DND-41 (cell line): ENCODE data around the gene PDCL2.

ENCODE experiments used
- ATAC-seq: fragments of 200-7000 bp; cut with Tn5 transposase; 3 replicates; pipeline ENCODE4 v1.9.1; 2021; ENCODE audit warnings: low read depth; ENCODE audit not compliant: insufficient read depth
- DNase-seq: peaks from one replicate; pipeline ENCODE4 v3.0.0-alpha.2; 2020
- H2AFZ ChIP-seq: 2 replicates; pipeline ENCODE4 v1.6.0; 2012; ENCODE audit warnings: low read depth, low read length
- H3K27ac ChIP-seq: 2 replicates; pipeline ENCODE4 v1.5.1; 2012; ENCODE audit warnings: low read length, inconsistent platforms
- H3K27me3 ChIP-seq: fragments of 200-600 bp; sonication (generic); 2 replicates; pipeline ENCODE4 v1.6.0; 2012; ENCODE audit warnings: low read length, mild to moderate bottlenecking, inconsistent platforms; ENCODE audit not compliant: insufficient read depth, poor library complexity
- H3K36me3 ChIP-seq: 2 replicates; pipeline ENCODE4 v1.5.1; 2012; ENCODE audit warnings: low read length, inconsistent platforms; ENCODE audit not compliant: insufficient read depth
- H3K4me1 ChIP-seq: 2 replicates; pipeline ENCODE4 v1.5.1; 2012; ENCODE audit warnings: mild to moderate bottlenecking, low read length; ENCODE audit not compliant: insufficient read depth
- H3K4me2 ChIP-seq: 2 replicates; pipeline ENCODE4 v1.6.0; 2012; ENCODE audit warnings: mild to moderate bottlenecking, moderate library complexity, low read length, inconsistent platforms; ENCODE audit not compliant: insufficient read depth
- H3K4me3 ChIP-seq, 2 experiments: fragments of 200-600 bp in 1 of 2; shearing (Covaris generic) in 1 of 2; 2 replicates each; pipeline ENCODE4 v1.5.1; 2012 to 2016; ENCODE audit warnings: inconsistent platforms in 2 of 2, low read length in 2 of 2, mild to moderate bottlenecking in 2 of 2, low read depth in 1 of 2, moderate library complexity in 1 of 2
- H3K79me2 ChIP-seq: 2 replicates; pipeline ENCODE4 v1.6.0; 2012; ENCODE audit warnings: low read length, inconsistent platforms; ENCODE audit not compliant: insufficient read depth
- H3K9ac ChIP-seq: 2 replicates; pipeline ENCODE4 v1.6.0; 2012; ENCODE audit warnings: low read depth, mild to moderate bottlenecking, inconsistent platforms, low read length, moderate library complexity
- H3K9me3 ChIP-seq: 2 replicates; pipeline ENCODE4 v1.5.1; 2012; ENCODE audit warnings: low read length, moderate library complexity, mild to moderate bottlenecking, inconsistent platforms; ENCODE audit not compliant: insufficient read depth, severe bottlenecking
- H4K20me1 ChIP-seq: 2 replicates; pipeline ENCODE4 v1.6.0; 2012; ENCODE audit warnings: low read length; ENCODE audit not compliant: insufficient read depth
- CTCF ChIP-seq: IDR thresholded peaks from 2 replicates; pipeline ENCODE4 v1.5.1; 2012; ENCODE audit warnings: borderline replicate concordance, low read length, moderate library complexity, mild to moderate bottlenecking; ENCODE audit not compliant: poor library complexity, severe bottlenecking; ENCODE audit errors: extremely low read depth
- EZH2 ChIP-seq: IDR thresholded peaks from 3 replicates; pipeline ENCODE4 v1.6.1; 2012; ENCODE audit warnings: borderline replicate concordance, low read depth, mild to moderate bottlenecking, moderate library complexity, low read length, inconsistent platforms; ENCODE audit not compliant: severe bottlenecking

The PDCL2 gene

GRCh38 chr4:55530691-55531090 lies 61.4 kb downstream of the PDCL2 start:
- H3K9ac ChIP-seq: no peak overlapping the region
- no peak overlapping the region for H3K4me2 ChIP-seq
- no peak overlapping the region for H2AFZ ChIP-seq
- no peaks in the 10 kb centered on the region for H3K4me1 ChIP-seq
- H3K9me3 ChIP-seq: peaks cover 8% of the 10 kb centered on the region
- ATAC-seq (no peak), DNase-seq (no peak)
- H4K20me1 ChIP-seq: no peaks in the 10 kb centered on the region; the same call in 1 of the 2 replicates
- no peaks in the 10 kb centered on the region for H3K27me3 ChIP-seq
- H3K36me3 ChIP-seq: peaks cover 3% of the 10 kb centered on the region; the same call in 1 of the 2 replicates
- TF ChIP-seq CTCF: no peak
- no peak for TF ChIP-seq EZH2
- H3K4me3 ChIP-seq: no peak overlapping the region
- H3K27ac ChIP-seq: no peak overlapping the region
- peaks cover 70% of the 10 kb centered on the region for H3K79me2 ChIP-seq

- Histone ChIP-seq H3K4me1 (no peaks in the 10 kb centered on the region), H3K9ac (no peak overlapping the region), H3K4me2 (no peak overlapping the region), H3K9me3 (peaks cover 8% of the 10 kb centered on the region), H2AFZ (no peak overlapping the region), H3K27ac (no peak overlapping the region), H3K27me3 (no peaks in the 10 kb centered on the region), H3K36me3 (peaks cover 3% of the 10 kb centered on the region; the same call in 1 of the 2 replicates), H3K4me3 (no peak overlapping the region), H4K20me1 (no peaks in the 10 kb centered on the region; the same call in 1 of the 2 replicates), H3K79me2 (peaks cover 65% of the 10 kb centered on the region)
- TF ChIP-seq EZH2 (no peak), CTCF (no peak)
- DNase-seq (no peak), ATAC-seq (no peak)
These were observed 61.9 kb downstream of the PDCL2 start for GRCh38 chr4:55530167-55530566.

- Histone ChIP-seq H3K27ac (no peak overlapping the region), H4K20me1 (no peaks in the 10 kb centered on the region; the same call in 1 of the 2 replicates), H3K9ac (no peak overlapping the region), H3K36me3 (no peaks in the 10 kb centered on the region; the same call in 1 of the 2 replicates), H3K4me1 (no peaks in the 10 kb centered on the region), H3K9me3 (peaks cover 8% of the 10 kb centered on the region), H3K27me3 (no peaks in the 10 kb centered on the region), H3K79me2 (peaks cover 60% of the 10 kb centered on the region), H3K4me2 (no peak overlapping the region), H2AFZ (no peak overlapping the region), H3K4me3 (no peak overlapping the region)
- ATAC-seq (no peak), DNase-seq (no peak)
- TF ChIP-seq EZH2 (no peak), CTCF (no peak)
These were observed 63.6 kb downstream of the PDCL2 start for GRCh38 chr4:55528491-55528890.
